Measurements from ENCODE around the gene BOK.
"Not testable (repeated sequence)": the region's sequence is repeated elsewhere in the genome, so short reads cannot be mapped to it uniquely, and the experiment has no call there.

The BOK gene, protein sequence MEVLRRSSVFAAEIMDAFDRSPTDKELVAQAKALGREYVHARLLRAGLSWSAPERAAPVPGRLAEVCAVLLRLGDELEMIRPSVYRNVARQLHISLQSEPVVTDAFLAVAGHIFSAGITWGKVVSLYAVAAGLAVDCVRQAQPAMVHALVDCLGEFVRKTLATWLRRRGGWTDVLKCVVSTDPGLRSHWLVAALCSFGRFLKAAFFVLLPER

DNA sequence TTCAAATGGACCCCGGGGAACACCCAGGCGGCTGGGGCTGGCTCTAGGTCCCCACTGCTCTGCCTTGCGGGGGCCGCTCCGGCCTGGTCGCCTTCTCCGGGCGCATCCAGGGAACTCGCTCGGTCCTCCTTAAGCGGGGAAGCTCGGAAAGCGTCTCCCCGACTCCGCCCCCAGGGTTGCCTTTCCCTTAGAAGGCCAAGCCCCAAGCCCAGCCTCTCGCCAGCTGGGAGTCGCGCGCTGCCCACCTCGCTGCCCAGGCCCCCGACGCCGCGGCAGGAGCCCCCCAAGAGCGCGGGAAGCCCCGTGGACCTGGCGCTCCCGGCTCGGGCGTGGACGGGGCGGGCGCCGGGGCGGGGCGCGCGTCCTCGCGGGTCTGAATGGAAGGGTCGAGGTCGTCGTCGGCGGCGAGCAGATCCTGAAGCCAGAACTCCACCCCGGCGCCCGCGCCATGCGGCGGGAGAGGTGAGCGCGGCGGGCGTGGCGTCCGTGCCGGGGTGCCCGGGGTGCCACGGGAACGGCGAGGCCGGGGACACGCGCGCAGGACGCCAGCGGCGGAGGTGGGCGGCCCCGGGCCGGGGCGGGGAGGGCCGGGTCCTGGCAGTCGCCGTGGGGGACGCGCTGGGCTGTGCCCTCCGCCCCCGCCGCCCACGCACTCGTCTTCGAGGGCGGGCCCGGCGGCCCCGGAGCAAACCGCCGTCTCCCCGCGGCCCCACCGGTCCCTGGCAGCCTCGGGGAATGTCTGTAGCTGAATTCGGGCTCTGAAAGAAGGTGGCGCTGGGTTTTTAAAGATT is at the start of gene BOK:
TSS of gene BOK (plus strand) at position 214 of the 791 bp plus-strand sequence. CDS start 739 bp downstream, outside the sequence.
- peak; percentile 8 for DNase-seq (ENCODE audit: low spot score)

DNA sequence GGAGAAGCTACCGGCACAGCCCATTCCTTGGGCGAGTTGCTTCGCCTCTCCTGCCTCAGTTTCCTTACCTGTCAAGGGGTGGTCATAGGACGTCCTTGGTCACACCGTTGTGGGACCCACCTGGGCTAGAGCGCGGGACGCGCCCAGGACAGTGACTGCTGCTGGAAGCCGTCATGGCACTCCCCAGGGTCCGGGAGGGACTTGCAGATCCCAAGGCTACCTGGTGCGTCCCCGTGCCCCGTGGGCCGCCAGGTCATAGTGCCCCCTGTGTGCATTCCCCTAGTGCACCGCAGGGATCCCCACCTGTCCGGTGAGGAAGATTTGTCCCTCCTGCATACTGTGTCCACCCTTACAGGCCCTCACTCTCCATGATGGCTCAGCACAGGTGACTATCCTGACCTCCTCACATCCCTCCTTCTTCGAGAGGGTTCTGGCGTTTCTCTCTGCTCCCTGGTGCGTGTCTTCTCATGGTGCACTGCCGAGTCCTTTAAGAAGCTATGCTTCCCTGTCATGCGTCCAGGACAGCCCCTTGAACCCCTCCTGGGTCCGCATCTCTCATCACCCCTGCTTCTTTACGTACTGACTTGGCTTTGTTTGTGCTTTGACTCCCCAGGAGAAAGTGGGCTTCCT is 49.3 kb upstream of the BOK start:
- no peak for DNase-seq (ENCODE audit: low spot score)

DNA sequence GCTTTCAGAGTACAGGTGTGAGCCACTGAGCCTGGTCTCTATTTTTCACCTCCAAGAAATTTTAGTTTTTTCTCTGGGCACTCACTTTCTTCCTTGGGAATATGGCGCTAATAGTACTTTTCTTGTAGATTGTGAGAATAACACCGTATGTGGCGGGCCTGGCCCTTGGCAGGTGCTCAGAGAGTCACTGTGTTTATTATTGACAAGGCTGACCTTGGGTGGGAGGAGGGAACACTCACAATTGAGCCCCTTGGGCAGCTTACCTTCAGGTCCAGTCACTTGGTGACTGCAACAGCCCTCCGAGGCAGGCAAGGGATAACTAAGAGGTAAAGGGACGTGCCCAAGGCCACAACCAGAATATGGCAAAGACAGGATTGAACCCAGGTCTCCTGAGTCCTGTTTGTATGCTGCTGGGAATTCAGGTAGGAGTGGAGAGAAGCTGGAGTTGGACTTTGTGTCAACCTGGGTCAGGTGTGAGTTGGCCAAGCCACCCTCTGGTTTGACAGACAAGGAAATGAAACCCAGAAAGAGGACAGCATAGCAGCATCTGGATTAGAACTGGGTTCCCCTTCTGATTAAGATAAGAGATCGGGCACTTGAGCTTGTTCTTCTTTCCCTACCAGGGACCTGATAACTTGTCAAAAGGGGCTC is 47.3 kb upstream of the BOK start:
- no peak for DNase-seq (ENCODE audit: low spot score)

DNA sequence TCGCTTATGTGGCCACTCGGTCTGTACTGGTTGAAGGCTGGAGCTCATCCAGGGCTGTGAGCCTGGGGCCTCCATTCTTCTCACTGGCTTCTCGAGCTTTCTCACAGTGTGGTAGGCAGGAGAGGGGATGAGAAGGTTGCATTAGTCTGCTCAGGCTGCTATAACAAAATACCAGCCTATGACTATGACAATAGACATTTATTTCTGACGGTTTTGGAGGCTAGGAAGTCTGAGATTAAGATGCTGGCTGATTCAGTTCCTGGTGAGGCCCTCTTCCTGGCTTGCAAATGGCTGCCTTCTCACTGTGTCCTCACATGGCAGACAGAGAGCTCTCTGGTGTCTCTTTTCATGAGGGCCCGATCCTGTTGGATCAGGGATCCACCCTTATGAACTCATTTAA is 44.0 kb upstream of the BOK start:
- no peak for DNase-seq (ENCODE audit: low spot score)

DNA sequence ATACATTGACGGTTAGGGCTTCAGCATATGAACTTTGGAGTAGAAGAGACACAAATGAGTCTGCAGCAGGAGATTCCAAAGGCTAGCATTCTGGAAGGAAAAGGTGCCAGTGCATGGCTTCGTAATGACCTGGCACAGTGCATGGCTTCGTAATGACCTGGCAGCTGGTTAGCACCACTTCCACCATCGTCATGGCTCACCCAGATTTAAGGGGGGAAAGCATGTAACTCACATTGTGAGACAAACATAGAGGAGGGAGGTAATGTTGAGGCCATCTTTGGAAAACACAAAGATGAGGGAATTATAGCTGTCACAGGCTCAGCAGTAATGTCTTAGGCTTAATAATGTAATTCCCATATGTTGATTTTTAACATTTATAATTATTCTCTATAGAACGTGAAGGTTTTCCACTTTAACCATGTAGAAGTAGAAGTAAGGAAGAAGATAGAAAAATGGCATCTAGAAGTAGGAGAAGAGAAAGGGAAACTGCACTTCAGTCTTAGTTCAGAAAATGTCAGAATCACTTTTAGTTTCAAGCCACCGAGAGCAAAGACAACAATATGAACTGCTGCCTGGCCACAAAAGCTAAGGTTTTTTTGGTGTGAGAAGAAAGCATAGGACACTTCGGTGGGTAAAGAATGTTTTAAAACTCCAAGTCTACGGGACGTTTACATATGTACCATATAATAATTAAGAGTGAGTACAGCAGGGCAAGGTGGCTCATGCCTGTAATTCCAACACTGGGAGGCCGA is 43.4 kb upstream of the BOK start:
- no peak for DNase-seq (ENCODE audit: low spot score)

DNA sequence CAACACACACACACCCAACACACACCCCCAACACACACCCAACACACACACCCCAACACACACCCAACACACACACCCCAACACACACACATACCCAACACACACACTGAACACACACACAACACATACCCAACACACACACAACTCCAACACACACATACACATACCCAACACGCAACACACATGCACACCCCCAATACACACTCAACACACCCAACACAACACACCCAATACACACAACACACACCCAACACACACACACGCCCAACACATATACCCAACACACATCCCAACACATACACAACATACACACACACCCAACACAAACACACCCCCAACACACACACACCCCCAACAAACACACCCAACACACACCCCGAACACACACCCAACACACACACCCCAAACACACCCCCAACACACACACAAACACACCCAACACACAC is 42.0 kb upstream of the BOK start:
- no peak for DNase-seq (ENCODE audit: low spot score)

DNA sequence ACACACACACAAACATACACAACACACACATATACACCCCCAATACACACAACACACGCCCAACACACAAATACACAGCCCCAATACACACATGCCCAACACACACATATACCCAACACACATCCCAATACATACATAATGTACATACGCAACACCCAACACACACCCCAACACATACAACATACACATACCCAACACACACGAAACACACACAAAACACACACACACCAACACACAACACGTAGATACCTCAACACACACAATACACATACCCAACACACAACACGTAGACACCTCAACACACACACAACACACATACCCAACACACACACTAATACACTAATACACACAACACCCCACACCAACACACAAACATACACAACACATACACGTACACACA is 41.2 kb upstream of the BOK start:
- no peak for DNase-seq (ENCODE audit: low spot score)

DNA sequence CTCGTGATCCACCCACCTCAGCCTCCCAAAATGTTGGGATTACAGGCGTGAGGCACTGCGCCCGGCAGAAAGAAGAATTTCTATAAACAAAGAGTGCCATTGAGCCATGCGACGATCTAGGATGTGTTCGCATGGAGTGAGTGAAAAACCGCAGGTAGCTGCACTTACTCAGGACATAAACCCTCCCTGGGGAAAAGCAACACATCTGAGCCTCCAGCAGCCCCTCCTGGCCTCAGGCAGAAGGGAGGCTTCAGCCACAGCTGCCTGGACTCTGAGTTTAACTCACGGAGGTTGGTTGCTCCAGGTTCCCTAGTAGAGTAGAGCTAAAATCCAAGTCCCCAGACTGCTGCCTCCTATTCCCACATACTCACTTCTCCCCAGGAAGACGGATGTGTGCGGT is 38.9 kb upstream of the BOK start:
- no peak for DNase-seq (ENCODE audit: low spot score)

DNA sequence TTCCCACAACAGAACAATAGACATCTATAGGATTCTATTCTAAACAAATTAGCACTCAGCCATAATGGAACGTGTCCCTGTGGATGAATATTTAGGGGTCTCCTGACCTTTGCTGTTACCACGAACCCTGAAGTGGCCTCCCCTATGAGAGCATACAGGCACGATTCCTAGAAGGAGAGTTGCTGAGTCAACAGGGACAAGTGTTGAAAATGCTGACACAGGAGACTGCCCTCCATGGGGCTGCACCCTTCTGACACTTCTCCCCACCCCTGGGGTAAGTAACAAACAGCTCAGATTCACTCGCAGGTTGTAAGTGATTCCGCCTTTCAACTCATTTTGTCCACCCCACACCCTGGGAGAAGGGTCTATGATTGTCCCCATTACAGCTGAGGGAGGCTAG is 36.1 kb upstream of the BOK start:
- no peak for DNase-seq (ENCODE audit: low spot score)

DNA sequence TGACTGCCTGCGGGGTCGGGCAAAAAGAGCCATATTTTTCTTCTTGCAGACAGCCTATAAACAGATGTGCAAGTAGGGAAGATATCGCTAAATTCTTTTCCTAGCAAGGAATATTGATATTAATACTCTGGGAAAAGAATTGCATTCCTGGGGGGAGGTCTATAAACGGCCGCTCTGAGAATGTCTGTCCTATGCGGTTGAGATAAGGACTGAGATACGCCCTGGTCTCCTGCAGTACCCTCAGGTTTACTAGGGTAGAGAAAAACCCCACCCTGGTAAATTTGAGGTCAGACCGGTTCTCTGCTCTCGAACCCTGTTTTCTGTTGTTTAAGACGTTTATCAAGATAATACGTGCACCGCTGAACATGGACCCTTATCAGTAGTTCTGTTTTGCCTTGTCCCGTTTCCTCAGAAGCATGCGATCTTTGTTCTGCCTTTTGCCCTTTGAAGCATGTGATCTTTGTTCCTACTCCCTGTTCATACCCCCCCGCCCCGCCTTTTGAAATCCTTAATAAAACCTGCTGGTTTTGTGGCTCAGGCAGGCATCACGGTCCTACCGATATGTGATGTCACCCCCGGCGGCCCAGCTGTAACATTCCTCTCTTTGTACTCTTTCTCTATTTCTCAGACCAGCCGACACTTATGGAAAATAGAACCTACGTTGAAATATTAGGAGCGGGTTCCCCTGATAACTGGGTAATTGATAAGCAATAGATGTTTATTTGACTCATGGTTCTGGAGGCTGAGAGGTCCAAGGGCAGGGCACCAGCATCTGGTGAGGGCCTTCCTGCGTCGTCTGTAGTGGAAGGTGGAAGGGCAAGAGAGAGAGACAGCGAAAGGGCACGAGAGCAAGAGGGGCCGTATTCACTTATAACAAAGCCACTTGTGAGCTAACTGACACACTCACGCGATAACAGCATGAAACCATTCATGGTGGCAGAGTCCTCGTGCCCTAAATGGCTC is 32.4 kb upstream of the BOK start:
- DNase-seq (ENCODE audit: low spot score), result not testable (repeated sequence)

DNA sequence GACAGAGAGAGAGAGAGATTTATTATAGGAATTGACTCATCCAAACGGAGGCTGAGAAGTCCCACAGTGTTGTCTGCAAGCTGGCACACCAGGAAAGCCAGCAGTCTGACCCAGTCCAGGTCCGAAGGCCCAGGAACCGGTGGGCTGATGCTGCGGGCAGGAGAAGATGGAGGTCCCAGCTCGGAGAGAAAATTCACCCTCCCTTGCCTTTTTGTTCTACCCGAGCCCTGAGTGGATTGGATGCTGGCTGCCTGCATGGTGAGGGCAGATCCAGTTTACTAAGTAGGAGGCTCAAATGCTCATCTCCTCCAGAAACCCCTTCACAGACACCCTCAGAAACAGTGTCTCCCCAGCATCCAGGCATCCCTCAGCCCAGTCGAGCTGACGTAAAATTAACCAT is 28.0 kb upstream of the BOK start:
- DNase-seq (ENCODE audit: low spot score), result no peak

DNA sequence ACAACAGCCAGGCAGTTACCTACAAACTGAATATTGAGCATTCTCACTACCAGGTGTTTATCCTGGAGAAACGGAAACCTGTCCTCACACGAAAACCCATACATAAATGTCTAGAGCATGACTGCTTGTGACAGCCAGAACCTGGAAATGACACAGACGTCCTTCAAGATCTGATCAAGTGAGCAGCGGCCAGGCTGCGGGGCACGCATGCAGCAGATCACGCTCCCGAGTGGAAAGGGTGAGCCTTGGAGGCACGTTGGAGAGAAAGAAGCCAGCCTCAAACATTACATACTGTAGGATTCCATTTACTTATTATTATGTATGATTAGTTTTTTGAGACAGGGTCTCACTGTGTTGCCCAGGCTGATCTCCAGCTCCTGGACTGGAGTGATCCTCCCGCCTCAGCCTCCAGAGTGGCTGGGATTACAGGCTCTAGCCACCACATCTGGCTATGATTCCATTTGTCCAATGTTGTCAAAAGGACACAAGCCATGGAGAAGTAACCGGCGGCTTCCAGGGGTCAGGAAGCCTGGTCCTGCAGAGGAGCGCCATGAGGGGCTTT is 27.3 kb upstream of the BOK start:
- DNase-seq (ENCODE audit: low spot score), result no peak

DNA sequence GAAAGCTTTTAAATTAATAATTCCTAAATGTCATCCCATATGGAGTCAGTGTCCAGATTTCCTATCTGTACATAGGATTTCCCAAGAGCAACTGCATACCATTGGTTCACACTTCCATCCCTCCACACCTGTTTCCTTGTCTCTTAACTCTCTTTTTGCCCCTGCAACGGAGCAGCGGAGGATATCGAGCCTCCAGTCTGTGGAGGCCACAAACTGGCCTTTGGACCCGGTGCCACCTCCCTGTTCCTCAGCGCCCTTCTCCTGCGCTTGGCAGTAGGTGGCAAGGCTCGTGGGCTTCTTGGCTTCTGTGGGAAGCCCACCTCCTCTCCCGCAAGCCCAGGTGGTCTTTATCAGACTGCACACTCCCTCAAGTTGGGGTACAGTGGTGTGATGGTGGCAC is 26.4 kb upstream of the BOK start:
- DNase-seq (ENCODE audit: low spot score), result no peak

DNA sequence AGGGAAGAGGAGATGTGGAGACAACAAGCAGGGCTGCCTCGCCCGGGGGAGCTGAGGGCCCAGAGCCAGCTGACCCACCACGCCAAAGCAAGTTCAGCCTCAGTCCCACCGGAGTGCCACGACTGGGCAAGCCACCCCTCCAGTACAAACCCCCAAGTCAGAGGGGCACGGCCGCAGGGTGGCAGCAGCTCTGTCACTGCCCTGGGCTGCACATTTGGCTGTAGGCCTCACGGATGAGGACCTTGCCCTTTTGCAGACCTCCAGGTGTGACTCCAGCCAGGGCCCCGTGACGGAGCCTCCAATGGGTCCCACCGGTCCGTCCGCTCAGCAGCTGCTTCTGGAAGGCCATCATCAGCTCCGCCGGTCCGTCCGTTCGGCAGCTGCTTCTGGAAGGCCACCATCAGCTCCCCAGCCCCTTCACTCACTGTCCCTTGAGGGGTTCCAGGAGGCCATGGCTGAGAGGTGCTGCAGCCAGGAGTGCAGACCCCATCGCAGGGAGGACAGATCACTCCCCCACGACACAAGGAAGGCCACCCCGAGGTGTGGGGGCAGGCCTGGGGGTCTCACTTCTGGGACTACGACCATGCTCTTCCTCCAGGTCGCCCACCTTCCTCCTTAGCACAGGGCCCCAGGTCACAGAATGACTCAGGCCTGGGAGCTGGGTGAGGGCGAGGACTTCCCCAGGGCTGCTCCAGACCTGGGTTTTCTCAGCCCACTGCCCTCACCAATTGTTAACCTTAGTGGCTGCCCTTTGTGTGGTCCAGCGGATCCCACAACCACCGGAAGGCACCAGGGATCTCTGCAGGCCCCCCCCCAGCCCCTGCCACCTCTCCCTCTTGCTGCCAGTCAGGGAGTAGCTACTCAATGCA is 25.6 kb upstream of the BOK start:
- no peak for DNase-seq (ENCODE audit: low spot score)

DNA sequence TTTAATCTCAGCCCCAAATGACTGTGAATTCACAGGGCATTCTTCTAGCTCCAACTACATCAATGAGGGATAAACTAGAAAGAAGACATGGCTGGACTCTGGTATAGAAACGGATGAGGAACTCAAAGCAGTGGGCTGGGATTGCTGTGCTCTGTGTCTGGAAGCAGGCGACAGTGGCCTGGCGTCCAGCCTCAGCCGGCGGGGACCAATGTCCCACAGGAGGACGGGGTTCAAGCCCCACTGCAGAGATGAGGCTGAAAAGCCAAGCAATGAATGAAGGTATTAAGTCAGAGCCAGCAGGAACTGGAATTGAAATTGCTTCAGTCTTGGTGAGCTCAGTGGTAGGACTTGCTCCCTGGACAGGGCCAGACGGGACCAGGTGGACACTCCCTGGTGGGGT is 24.3 kb upstream of the BOK start:
- no peak for DNase-seq (ENCODE audit: low spot score)

DNA sequence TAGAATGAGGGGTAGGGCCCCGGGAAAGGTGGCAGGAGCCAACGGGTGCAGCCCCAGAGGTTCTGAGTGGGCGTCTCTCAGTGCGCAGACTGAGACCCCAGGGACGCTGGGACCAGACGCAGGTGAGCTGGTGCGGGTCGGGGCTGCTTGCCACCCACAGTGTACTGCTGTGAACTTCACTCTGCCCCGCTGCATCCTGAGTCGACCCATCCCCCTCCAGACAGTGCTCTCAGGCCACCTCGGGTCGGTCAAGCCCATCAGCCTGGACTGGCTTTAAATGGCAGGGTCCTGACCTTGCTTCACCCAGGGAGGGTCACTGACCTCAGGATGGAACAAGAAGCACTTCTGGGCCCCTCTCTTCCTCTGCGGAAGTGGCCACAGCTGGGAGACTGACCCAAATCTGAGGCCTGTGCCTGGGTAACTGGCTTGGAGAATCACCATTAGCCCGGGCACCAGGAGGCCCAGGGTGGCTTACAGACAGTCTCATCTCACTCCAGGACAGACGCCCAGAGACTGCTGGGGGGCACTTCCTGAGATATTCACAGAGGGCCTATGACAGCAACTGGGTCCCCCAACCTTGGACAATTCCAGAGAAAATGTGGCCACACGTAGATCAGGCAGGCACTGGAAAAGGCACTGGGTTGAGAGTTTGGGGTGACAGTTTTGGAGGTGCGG is 23.7 kb upstream of the BOK start:
- DNase-seq (ENCODE audit: low spot score), result no peak

DNA sequence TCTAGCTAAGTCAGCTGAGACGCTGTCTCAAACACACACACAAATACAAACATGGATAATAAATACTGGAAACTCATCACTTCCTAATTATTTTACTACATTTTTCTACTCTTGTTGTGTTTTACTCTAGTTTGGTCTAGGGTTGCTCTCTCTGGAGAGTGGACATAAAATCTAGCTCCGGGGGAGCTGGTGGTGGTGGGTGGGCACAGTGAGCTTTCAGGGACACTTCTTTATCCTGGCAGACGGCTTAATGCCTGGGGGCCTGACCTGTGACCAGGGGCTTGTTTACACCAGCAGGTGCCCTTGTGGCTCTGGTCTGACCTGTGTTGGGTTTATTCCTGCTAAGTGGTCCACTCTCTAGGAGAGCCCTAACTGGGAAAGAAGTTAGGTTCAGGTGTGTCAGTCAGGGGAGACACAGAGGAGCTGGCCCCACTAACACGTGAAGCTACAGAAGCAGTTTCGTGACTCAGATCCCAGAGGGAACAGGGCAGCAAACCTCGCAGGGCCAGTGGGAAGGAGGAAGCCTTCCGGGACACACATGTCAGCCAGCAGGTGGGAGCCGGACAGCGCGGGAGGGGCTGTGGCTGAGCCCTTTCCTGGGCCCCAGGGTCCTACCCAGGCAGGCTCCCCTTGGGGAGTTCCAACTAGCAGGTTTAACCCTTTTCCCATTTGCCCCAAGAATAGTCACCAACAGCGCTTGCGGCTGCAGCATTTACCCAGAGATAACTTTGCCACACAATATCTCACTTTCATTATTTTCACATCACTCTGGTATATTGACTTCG is 22.5 kb upstream of the BOK start:
- DNase-seq (ENCODE audit: low spot score), result no peak

Measured in hematopoietic multipotent progenitor cell treated with erythropoietin and hydrocortisone succinate and interleukin-3 and kit ligand, for 15 days (in vitro differentiated cells).